Measurements from ENCODE around the gene EME1.
"Not testable (repeated sequence)": the region's sequence is repeated elsewhere in the genome, so short reads cannot be mapped to it uniquely, and the experiment has no call there.

The EME1 gene

DNA sequence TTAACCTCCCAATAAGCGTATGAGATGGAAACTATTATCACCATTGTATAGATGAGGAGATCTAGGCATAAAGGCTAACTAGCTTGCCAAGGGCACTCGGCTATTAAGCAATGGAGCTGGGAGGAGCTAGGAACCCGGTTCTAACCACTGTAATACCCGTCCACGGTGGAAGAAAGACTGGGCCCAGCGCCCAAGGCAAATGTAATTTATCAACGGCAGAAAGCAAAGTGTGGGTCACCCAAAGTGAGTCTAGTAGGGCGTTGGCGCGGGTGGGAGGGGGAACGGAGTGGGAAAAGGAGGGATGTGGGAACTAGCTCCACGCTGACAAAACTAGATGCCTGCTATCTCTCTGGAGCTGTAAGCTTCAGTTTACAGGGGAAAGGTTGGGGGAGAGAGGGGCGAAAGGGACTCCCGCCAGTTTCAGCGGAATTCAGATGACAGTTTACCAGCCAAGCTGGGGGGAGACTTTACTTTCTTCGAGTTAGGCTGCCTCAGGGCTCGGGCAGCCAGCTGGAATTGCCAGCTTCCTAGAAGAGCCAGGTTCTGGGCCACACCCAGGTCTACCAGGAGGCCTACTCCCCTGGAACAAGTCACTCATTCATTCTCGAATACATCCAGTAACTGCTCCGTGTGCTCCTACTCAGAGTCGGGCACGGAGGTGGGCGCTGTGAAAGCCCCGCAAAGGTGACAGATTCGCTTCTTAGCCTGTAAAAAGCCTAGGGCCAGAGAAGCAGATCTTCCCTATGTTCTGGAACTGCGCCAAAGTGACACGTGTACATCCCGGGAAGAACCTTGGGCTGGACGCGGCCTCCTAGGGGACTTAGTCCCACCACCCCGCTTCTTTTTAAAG lies 23.5 kb downstream of the EME1 start:
- peak in 1 of 2 experiments; percentile 9 for DNase-seq

DNA sequence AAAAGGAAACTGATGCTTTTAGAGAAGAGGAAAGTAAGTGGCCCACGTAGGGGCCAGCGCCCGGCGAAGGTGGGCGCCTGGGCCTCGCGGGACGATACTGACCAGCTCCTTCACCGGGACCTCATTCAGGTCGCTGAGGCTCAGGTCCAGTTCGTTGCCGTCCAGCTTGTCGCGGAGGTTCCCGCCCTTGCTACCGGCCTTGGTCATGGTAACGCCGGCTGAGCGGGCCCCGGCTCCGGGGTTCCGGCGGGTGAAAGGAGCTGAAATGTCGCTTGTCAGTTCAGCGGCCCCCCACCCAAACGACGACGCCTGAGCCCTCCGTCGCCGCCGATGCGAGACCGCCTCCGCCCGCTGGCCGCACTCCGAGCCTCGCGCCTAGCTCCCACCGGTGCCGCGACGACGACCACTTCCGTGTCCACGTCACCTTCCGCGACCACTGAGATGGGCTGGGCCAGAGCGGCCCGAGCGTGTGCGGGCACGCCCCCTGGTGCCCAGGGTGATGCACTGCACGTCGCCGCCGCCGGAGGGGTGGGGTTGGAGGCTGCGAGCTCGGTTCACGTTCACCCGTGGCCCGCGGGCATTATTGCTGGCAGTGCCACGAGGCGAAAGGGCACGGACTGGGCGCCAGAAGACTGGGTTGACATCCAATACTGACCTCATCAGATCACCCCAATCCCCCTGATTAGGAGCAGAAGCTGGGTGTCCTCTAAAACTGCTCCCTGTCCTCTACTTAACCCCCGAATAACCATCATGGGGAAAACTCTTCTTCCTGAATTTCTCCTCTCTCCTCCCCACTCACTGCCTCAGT lies 24.3 kb downstream of the EME1 start, which contains the start of gene LRRC59:
Gene LRRC59 (minus strand): TSS at position 413 of the 808 bp plus-strand sequence. CDS start 206 bp downstream, at position 207.
- peak; percentile 62 to 86 for DNase-seq

DNA sequence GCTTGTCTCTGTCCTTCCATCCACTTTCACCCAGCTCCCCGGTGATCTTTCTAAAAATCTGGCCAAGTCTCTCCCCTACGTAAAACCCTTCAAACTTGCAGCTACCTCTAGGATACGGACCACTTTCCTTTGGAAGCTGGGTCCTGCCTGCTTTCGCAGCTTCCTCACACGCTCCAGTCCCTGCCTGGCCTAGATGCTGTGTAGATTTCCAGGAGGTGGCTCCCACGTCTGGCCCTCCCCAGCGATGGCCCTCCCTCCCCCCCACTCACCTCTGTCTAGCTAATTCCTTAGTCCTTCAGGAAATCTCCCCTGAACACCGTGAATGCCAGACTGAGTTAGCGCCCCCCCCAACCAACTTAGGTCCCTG lies 24.9 kb downstream of the EME1 start:
- DNase-seq = no peak

GRCh38 chr17:50398672-50399071 lies 25.6 kb downstream of the EME1 start:
- DNase-seq = not testable (repeated sequence)

GRCh38 chr17:50399591-50399990 lies 26.6 kb downstream of the EME1 start:
- not testable (repeated sequence) for DNase-seq

- not testable (repeated sequence) for DNase-seq
Measured at GRCh38 chr17:50405351-50405750, 32.3 kb downstream of the EME1 start.

DNA sequence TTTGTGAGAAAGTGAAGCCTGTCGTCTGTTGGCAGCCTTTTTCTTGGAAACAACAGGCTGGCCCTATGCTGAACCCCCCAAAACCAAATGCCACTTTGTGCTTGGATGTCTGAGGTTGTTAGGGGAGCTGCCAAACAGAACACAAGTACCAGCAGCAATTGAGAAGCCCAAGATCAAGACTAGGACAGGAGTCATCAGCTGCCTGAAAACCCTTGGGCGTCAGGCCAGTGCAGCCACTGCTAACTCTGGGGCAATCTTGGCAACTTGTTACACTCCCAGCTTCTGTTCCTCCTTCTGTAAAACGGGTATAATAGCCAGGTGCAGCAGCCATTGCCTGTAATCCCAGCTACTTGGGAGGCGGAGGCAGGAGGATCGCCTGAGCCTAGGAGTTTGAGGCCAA lies 33.5 kb downstream of the EME1 start:
- DNase-seq = no peak

GRCh38 chr17:50407921-50408320 lies 34.9 kb downstream of the EME1 start:
- DNase-seq = no peak

DNA sequence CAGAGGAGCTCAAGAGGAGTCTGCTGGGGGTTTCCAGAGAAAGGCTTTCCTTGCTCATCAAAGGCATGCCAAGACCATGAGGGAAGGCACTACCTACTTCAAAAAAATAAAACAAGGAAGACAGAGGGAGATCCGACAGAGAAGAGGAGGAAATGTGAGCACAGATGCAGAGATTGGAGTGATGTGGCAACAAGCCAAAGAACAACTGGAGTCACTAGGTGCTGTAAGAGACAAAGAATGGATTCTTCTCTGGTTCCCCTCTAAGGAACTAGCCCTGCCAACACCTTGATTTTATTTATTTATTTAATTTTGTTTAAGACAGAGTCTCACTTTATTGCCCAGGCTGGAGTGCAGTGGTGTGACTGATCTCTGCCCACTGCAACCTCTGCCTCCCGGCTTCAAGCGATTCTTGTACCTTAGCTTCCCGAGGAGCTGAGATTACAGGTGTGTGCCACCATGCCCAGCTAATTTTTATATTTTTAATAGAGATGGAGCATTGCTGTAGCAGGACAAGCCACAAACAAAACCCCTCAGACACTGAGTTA lies 39.2 kb downstream of the EME1 start:
- no peak for DNase-seq

DNA sequence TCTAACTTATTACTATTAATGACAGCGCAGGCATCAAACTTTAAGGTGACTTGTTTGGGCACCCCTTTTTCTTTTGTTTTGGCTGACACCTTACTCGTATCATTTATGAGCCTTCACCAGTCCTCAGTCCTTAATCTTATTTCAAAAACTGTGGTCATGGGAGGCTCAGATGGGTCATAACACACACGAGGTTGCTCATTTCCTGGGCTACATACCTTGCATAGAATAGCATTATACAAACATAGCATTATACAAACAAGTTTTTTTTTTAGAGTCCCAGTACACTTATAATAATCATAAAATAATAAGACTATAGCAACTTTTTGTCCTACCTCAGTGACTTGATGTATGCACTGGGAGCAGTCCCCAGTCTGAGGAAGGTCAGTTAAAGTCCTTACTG lies 41.8 kb downstream of the EME1 start:
- DNase-seq = no peak

- DNase-seq = not testable (repeated sequence)
Measured at GRCh38 chr17:50419577-50419976, 46.5 kb downstream of the EME1 start.

- DNase-seq = no peak
Measured at GRCh38 chr17:50420419-50421112, 47.5 kb downstream of the EME1 start.

- no peak for DNase-seq
Measured at GRCh38 chr17:50421308-50422051, 48.5 kb downstream of the EME1 start.

DNA sequence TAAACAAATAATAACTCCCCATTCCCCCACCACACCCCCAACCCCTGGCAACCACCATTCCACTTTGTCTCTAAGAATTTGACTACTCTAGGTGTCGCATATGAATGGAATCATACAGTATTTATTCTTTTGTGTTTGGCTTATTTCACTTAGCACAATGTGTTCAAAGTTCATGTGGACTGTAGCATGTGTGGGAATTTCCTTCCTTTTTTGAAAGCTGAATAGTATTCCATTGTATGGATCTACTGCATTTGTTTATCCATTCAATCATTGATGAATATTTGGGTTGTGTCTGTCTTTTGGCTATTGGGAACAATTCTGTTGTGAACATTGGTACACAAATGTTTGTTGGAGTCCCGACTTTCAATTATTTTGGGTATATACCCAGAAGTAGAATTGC lies 49.7 kb downstream of the EME1 start:
- DNase-seq = no peak

DNA sequence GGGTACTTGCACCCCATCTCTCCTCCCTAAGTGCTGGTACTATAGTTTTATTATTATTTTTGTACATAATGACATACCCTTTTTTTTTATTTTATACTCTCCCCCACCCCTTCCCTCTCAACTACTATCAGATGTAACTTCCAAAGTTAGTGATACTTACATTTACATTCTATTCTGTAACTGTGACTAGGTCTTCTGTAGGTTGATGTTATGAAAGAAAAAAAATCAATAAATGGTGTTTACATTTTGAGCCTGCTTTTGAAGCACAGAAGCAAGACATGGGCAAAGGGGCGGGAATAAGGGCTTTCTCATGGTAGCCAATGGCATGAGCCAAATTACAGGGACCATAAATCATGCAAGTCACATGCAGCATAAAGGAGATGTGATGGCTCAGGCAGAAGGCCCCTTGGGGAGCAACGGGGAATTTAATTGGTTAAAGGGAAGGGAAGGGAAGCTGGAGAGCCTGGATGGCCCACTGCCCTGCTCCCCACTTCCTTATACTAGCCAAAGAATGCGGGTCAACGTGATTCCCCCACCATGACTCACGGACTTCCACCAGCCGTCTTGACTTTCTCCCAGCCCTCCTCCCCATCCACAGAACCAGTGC lies 50.6 kb downstream of the EME1 start:
- no peak for DNase-seq

- DNase-seq = no peak
Measured at GRCh38 chr17:50424246-50424995, 51.4 kb downstream of the EME1 start.

GRCh38 chr17:50424996-50425681 lies 52.1 kb downstream of the EME1 start:
- no peak for DNase-seq

- DNase-seq = no peak
Measured at GRCh38 chr17:50425682-50426471, 52.8 kb downstream of the EME1 start, which contains the start of gene ACSF2. Gene ACSF2 (plus strand): TSS chr17:50426218. CDS start chr17:50426262, 44 bp downstream.

DNA sequence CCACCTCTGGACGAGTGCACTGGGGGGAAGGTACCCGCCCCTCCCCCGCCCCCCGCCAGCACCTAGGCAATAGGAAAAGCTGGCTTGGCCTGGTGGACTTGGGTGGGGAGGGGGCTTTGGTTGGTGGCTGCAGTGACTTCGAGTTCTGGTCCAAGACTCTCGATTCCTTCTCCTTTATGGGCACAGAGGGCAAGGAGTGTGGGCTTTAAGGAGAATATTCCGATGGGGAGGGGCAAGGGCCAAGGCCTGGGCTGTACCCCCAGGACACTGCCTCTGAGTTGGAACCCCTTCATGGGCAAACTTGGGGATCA lies 53.4 kb downstream of the EME1 start:
- no peak for DNase-seq

Measured in NCI-H1930 (cell line).